Posterior vena cava (tissue), 2 donors: Measurements from ENCODE around the gene C20orf144. TPM values are rescaled to one million over a fixed set of nuclear protein-coding genes. Genes with fewer than 3 reads are reported as not detected.
A peak's percentile ranks its signal among the peaks of the same experiment; 100 is the strongest.

Experiments used
- DNase-seq: peaks from one replicate; pipeline ENCODE4 v3.0.0-alpha.2; 2020; ENCODE audit warnings: low spot score
- intact Hi-C, 2 donors: fragments of 100-400 bp; cut with DNase I; formaldehyde crosslinking; loops; one replicate each; pipeline versions ENCODE4 v1.14.1 to v1.14.2; 2022 to 2023
- total RNA-seq, 2 donors: library from RNA; stranded (reverse); fragmentation: NEBNext Ultra II Directional; extraction: Animal tissue kit (Norgen Biotek cat#: 25700); gene quantifications; one replicate each; pipeline ENCODE4 v1.2.1, GENCODE V29; 2021
- donor health status: DM: yes; HTN: yes; CAD: no.
- donor health status: DM: yes; HTN: yes; CAD: no.

C20orf144 gene
- total RNA-seq, 2 donors from 2014 or later = not detected

DNA sequence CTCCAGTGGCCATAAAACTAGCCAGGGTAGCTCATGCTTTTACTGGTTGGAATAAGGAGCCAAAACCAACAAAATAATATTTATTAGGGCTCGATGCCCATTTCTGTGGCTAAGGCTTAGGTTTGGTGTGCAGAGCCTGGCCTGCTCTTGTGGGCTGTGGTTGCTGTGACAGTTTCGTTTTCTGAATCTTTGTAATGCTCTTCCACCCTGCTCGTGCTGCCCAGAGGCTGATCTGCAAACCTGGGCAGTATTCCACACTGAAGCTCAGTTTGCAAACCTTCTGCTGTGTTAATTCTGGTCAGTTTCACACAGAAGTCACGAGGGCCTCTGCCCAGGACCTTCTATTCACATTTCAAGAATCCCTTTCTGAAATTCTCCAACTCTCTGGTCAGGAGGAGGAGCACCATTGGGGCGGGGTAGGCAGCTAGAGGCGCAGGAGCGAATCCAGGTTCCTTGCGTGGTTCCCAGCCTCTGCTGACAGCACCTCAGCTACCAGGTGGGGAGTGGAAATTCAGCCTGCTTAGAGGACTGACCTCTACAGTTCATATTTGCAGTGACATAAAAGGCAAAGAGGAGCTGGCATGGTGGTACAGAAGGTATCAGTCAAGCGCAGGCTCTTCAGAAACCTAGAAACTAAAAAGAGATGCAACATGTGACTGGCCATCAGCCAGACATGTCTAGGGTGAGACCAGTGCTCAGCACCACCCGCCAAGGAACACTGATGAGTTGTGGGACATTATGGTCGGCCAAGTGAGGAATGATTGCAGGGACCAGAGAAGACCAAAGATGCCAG lies 14.3 kb upstream of the C20orf144 start:
- peak; percentile 79 for DNase-seq
- intact Hi-C loops = loop anchor here in 1 of 2 donors (10.0 kb wide), 1 partner anchor 633 kb away; no protein-coding TSS in a partner anchor

GRCh38 chr20:33648396-33649004 lies 13.6 kb upstream of the C20orf144 start:
- intact Hi-C loops = loop anchor here in 1 of 2 donors (10.0 kb wide), 1 partner anchor 634 kb away; no protein-coding TSS in a partner anchor
- DNase-seq = peak; percentile 78

- intact Hi-C loops = loop anchor here in 1 of 2 donors (10.0 kb wide), 1 partner anchor 634 kb away; no protein-coding TSS in a partner anchor
- peak; percentile 82 for DNase-seq
Measured at GRCh38 chr20:33649201-33649681, 12.9 kb upstream of the C20orf144 start.

- DNase-seq = peak; percentile 75
- intact Hi-C loops = loop anchor here (10.0 kb wide), 2 partner anchors 185 to 235 kb away; no protein-coding TSS in a partner anchor
Measured at GRCh38 chr20:33650111-33650752, 11.9 kb upstream of the C20orf144 start.

DNA sequence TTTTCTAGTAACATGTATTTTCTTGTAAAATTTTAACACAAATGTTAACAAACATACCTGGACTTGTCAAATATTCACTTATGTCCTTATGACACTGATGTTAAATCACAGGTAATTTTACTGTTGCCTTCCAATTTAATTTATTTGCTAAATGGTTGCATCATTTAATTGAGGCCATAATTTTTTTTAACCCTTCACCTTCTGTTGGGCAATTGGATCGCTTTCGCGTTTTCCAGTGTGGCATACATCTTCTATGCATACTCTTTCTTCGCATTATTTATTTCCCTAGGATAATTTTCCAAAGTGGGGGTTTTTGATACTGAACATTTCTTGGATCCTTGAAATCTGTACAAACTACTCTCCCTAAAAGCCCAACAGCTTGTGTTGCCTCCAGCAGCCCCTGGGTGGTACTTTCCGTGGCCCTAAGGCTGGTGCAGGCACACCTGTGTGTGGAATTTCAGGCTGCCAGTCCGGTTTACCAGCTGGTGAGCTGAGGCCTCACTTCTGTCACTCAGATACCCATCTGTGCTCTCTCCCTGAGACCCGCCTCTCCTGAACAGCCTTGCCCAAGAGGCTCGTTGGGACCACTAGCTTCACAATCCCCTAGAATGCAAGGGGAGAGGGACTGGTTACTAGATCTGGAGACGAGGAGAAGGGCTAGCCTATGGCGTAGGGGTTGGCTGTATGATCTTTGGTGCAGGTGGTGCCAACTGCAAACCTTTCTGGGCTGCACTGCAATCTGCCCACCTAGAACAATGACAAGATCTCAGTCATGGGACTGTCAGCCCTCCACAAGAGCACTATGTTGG lies 11.2 kb upstream of the C20orf144 start:
- intact Hi-C loops = loop anchor here (10.0 kb wide), 2 partner anchors 186 to 236 kb away; no protein-coding TSS in a partner anchor
- DNase-seq = peak; percentile 13

DNA sequence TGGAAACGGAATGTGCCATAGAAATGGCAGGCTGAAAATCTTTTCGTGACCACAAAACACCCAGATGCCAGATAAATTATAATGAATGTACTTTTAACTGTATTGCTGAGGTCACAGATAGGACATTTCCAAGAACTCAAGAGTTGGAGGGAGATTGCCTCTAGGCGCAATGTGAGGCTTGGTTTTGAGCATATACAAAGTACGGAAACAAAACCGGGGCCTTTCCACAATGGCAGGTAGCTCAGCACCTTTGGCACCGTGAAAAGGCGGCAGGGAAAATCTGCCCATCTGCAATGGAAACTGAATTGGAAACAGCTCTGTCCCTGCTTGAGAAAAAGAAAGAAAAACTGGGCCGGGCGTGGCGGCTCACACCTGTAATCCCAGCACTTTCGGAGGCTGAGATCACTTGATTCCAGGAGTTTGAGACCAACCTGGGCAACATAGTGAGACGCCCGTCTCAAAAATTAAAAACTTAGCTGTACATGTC lies 10.5 kb upstream of the C20orf144 start:
- intact Hi-C loops = loop anchor here (10.0 kb wide), 2 partner anchors 187 to 237 kb away; no protein-coding TSS in a partner anchor
- peak; percentile 32 for DNase-seq

GRCh38 chr20:33653218-33653899 lies 8.8 kb upstream of the C20orf144 start:
- DNase-seq = peak; percentile 84
- intact Hi-C loops = loop anchor here (10.0 kb wide), 2 partner anchors 189 to 239 kb away; no protein-coding TSS in a partner anchor

DNA sequence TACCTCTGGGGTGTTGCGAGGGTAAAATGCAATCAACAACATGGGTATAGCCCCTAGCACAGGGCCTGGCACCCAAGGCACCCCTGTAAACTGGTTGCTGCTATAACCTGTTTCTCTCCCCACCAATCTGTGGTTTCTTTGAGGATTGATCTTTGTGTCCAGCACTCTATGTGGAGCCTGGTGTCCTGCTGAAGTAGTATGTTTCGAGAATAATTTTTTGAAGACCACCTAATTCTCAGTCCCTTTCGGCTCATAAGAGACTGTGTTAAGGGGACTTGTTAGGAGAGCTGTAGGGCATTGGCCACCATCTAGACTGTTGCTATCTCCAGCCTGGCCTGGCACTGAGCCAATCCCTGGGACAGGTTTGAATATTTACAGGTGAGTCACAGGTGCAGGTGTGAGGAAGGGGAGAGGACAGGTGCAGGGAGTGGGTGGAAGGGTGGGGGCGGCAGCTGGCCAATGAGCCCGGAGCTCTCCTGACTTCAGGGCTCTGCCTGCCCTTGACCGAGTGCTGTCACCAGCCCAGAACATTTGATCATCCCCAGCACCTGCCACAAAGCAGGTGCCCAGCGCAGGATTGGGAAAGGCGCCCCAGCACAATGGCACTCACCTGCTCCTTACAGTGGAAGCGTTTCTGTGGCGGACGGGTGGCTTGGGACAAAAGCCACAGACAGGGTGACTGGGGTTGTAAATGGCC lies 8.1 kb upstream of the C20orf144 start:
- DNase-seq = peak; percentile 83
- intact Hi-C loops = loop anchor here (10.0 kb wide), 2 partner anchors 189 to 239 kb away; no protein-coding TSS in a partner anchor

GRCh38 chr20:33654680-33655161 lies 7.4 kb upstream of the C20orf144 start:
- DNase-seq = peak; percentile 66
- intact Hi-C loops = loop anchor here (5.0 to 10.0 kb wide), 4 partner anchors 190 to 1718 kb away; no protein-coding TSS in a partner anchor

DNA sequence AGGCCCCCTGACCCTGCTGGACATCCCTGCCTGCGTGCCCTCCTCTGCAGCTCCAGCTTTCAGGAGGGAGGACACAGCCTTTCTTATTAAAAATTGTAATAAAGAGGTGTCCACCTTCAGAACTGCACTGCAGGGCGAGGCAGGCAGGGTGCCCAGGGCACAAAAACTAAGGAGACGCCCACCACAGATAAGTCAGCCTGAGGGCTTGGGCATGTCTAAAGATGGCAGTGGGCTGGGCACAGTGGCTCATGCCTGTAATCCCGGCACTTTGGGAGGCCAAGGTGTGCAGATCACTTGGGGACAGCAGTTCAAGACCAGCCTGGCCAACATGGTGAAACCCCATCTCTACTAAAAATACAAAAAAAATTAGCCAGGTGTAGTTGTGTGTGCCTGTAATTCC lies 7.0 kb upstream of the C20orf144 start:
- intact Hi-C loops = loop anchor here (5.0 to 10.0 kb wide), 4 partner anchors 190 to 1717 kb away; no protein-coding TSS in a partner anchor

GRCh38 chr20:33656010-33656782 lies 5.9 kb upstream of the C20orf144 start:
- intact Hi-C loops = loop anchor here (5.0 to 10.0 kb wide), 4 partner anchors 191 to 1716 kb away; no protein-coding TSS in a partner anchor

More for the DNA sequence above, 7.0 kb upstream of the C20orf144 start:
- peak; percentile 37 for DNase-seq

DNA sequence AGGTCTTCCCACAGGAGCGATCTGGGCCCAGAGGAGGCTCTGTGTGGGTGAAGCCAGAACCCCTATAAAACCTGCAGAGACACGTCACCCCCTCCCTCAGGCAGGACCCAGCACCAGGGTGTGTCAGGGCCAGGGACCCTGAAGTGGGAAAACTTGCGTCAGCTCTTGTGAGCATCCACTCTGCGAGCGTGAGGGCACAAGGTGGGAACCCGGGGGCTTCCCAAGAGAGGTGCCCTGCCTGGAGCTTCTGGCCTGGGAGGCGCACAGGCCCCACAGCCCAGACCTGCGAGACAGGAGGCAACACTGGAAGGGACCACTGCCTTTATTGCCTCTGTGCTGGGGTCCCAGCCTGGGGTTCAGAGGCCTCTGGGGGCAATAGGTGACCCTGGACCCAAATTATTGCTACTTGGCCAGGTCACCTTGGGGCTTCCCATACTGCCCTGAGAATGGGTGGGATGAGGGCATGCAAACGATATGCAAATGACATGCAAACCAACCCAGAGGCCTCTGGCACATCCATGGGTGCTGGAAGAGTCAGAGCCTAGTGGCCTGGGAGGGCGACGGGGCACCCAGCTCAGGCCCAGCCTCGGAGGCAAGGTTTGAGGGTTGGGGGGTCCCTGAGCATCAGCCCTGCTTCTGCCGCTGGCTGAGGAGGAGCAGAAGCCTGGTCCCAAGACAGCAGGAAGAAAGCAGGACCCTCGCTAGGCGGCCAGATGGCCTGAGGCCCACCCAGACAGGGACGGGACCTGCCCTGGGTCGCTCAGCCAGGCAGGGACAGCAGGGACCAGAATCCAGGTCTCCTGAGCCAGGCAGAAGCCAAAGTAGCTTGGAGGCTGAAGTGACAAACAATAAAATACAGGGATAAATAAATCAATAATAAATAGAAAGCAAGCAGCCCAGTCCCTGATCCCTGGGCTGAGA lies 5.1 kb upstream of the C20orf144 start:
- intact Hi-C loops = loop anchor here (5.0 to 10.0 kb wide), 4 partner anchors 192 to 1715 kb away; no protein-coding TSS in a partner anchor
- peak; percentile 76 for DNase-seq

More at GRCh38 chr20:33656010-33656782, 5.9 kb upstream of the C20orf144 start:
- peak; percentile 75 for DNase-seq

DNA sequence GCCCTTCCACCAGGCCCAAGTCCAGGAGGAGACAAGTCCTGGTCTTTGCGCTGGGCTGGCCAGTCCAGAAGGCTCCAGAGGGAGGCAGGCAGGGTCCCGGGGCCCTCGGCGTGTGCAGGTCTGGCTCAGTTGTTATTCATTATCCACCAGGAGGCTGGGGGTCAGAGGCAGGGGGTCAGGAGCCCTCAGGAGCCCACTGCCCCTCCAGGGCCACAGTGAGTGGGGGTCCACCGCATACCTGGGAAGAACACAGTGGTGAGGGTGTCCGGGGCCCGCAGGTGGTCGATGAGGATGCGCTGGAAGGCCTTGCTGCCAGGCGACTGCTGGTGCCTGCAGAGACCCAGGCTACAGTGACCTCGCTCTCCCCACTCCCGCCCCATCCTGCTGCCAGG lies 4.4 kb upstream of the C20orf144 start:
- no peak for DNase-seq
- intact Hi-C loops = loop anchor here (5.0 to 10.0 kb wide), 4 partner anchors 193 to 1715 kb away; no protein-coding TSS in a partner anchor

GRCh38 chr20:33658510-33658909 lies 3.6 kb upstream of the C20orf144 start:
- DNase-seq = no peak
- intact Hi-C loops = loop anchor here (5.0 to 10.0 kb wide), 4 partner anchors 194 to 1714 kb away; no protein-coding TSS in a partner anchor

- no peak for DNase-seq
- intact Hi-C loops = loop anchor here (5.0 to 10.0 kb wide), 4 partner anchors 194 to 1713 kb away; no protein-coding TSS in a partner anchor
Measured at GRCh38 chr20:33658929-33659328, 3.2 kb upstream of the C20orf144 start.
